GM12878 (cell line): ENCODE results near the gene FKBP14.

Source experiments
- CEBPB ChIP-seq, 2 experiments: fragments of 150-350 bp in 1 of 2; IDR thresholded peaks; 2 replicates each; pipeline ENCODE4 v1.6.1; 2012 to 2014; ENCODE audit warnings: low read depth in 2 of 2, low read length in 2 of 2, borderline replicate concordance in 1 of 2, inconsistent platforms in 1 of 2
- CHD2 ChIP-seq: IDR thresholded peaks from 2 replicates; pipeline ENCODE4 v1.6.1; 2011; ENCODE audit warnings: low read depth, low read length, improper control_type of control experiment, borderline replicate concordance
- JUND ChIP-seq: IDR thresholded peaks from 2 replicates; pipeline ENCODE4 v1.6.1; 2012; ENCODE audit warnings: low read depth, mild to moderate bottlenecking, low read length, improper control_type of control experiment, moderate library complexity
- NR2C2 ChIP-seq: IDR thresholded peaks from 2 replicates; pipeline ENCODE4 v1.6.1; 2011; ENCODE audit warnings: borderline replicate concordance, low read depth; ENCODE audit not compliant: control insufficient read depth, insufficient read length
- POLR2A ChIP-seq: IDR thresholded peaks from 2 replicates; pipeline ENCODE4 v1.6.1; 2011; ENCODE audit warnings: low read depth, mild to moderate bottlenecking, low read length
- RAD21 ChIP-seq: IDR thresholded peaks from 2 replicates; pipeline ENCODE4 v1.6.1; 2011; ENCODE audit warnings: mild to moderate bottlenecking, low read depth, low read length, moderate library complexity; ENCODE audit not compliant: insufficient read depth
- SMAD5 ChIP-seq: IDR thresholded peaks from 2 replicates; pipeline ENCODE4 v1.6.1; 2016; ENCODE audit warnings: antibody characterized with exemption, low read depth
- TF ChIP-seq, protein P1 (sequence below), 3 experiments: IDR thresholded peaks in 2 of 3; conservative IDR thresholded peaks in 1 of 3; 2 replicates each; pipeline ENCODE4 v1.5.1; 2011; ENCODE audit warnings: low read depth in 3 of 3, low read length in 3 of 3, mild to moderate bottlenecking in 3 of 3, control low read depth in 2 of 3, moderate library complexity in 2 of 3, inconsistent platforms in 1 of 3, mixed read lengths in 1 of 3; ENCODE audit not compliant: control insufficient read depth in 2 of 3, insufficient read depth in 1 of 3; ENCODE audit errors: extremely low read depth in 1 of 3
- TF ChIP-seq, protein P2 (sequence below): IDR thresholded peaks from 2 replicates; pipeline ENCODE4 v1.6.1; 2011; ENCODE audit warnings: low read depth, low read length, improper control_type of control experiment, borderline replicate concordance

DNA sequence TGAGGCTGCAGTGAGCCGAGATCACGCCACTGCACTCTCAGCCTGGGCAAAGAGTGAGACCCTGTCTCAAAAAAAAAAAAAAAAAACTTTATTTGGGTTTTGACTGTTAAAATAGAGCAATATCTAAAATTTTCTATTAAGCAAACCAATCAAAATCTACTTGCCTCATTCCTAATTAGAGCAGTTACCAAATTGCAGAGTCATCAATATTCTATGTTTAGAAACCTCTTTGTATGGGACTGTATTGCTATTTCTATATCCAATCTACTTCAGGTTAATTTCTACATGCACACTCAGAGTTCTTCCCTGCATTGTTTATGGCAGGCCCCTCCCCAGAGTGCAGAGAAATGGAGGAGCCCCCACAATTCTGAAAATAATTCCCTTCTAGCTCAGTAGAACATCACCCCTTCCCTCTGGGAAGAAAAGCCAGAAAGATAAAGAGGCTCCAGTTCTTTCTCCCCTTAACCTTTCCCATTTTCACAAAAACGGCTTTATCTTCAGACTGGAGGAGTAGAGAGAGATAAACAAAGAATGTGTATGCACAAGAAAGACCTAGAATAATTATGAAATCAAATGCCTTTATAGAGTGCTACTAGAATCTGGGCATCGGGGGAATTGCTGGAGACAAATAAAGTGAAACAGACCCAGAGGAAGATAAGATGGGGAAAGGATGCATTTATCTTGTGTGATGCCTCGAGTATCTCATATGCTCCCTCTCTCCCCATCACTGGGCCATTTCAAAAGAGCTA lies 54.8 kb downstream of the FKBP14 start:
- TF ChIP-seq, protein P1, sequence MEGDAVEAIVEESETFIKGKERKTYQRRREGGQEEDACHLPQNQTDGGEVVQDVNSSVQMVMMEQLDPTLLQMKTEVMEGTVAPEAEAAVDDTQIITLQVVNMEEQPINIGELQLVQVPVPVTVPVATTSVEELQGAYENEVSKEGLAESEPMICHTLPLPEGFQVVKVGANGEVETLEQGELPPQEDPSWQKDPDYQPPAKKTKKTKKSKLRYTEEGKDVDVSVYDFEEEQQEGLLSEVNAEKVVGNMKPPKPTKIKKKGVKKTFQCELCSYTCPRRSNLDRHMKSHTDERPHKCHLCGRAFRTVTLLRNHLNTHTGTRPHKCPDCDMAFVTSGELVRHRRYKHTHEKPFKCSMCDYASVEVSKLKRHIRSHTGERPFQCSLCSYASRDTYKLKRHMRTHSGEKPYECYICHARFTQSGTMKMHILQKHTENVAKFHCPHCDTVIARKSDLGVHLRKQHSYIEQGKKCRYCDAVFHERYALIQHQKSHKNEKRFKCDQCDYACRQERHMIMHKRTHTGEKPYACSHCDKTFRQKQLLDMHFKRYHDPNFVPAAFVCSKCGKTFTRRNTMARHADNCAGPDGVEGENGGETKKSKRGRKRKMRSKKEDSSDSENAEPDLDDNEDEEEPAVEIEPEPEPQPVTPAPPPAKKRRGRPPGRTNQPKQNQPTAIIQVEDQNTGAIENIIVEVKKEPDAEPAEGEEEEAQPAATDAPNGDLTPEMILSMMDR (IDR thresholded peaks at IDR 0.05 in 2 of 3, conservative IDR thresholded peaks at IDR 0.05 in 1 of 3; ENCODE audit: control insufficient read depth in 2 of 3, extremely low read depth in 1 of 3, insufficient read depth in 1 of 3, low read depth in 3 of 3, low read length in 3 of 3), result no peak
- no peak for TF ChIP-seq CHD2
- TF ChIP-seq, protein P2, sequence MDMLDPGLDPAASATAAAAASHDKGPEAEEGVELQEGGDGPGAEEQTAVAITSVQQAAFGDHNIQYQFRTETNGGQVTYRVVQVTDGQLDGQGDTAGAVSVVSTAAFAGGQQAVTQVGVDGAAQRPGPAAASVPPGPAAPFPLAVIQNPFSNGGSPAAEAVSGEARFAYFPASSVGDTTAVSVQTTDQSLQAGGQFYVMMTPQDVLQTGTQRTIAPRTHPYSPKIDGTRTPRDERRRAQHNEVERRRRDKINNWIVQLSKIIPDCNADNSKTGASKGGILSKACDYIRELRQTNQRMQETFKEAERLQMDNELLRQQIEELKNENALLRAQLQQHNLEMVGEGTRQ, result no peak
- no peak for TF ChIP-seq POLR2A
- no peak for TF ChIP-seq SMAD5
- no peak for TF ChIP-seq NR2C2
- TF ChIP-seq RAD21, result no peak
- no peak for TF ChIP-seq CEBPB (IDR thresholded peaks at IDR 0.05; ENCODE audit: borderline replicate concordance in 1 of 2, low read depth in 2 of 2, low read length in 2 of 2)
- TF ChIP-seq JUND, result no peak
